K562 treated with DMSO at 1 percent for 4 hours (cell line): Measurements from ENCODE around the gene WDR11. TPM values are rescaled to one million over a fixed set of nuclear protein-coding genes. Genes with fewer than 3 reads are reported as not detected.

Experiments
- total RNA-seq: library from RNA; unstranded; fragments of 300-600 nt; gene quantifications from 2 replicates; pipeline ENCODE4 v1.2.3, GENCODE V29; 2022; ENCODE audit not compliant: insufficient read depth

Gene WDR11, protein sequence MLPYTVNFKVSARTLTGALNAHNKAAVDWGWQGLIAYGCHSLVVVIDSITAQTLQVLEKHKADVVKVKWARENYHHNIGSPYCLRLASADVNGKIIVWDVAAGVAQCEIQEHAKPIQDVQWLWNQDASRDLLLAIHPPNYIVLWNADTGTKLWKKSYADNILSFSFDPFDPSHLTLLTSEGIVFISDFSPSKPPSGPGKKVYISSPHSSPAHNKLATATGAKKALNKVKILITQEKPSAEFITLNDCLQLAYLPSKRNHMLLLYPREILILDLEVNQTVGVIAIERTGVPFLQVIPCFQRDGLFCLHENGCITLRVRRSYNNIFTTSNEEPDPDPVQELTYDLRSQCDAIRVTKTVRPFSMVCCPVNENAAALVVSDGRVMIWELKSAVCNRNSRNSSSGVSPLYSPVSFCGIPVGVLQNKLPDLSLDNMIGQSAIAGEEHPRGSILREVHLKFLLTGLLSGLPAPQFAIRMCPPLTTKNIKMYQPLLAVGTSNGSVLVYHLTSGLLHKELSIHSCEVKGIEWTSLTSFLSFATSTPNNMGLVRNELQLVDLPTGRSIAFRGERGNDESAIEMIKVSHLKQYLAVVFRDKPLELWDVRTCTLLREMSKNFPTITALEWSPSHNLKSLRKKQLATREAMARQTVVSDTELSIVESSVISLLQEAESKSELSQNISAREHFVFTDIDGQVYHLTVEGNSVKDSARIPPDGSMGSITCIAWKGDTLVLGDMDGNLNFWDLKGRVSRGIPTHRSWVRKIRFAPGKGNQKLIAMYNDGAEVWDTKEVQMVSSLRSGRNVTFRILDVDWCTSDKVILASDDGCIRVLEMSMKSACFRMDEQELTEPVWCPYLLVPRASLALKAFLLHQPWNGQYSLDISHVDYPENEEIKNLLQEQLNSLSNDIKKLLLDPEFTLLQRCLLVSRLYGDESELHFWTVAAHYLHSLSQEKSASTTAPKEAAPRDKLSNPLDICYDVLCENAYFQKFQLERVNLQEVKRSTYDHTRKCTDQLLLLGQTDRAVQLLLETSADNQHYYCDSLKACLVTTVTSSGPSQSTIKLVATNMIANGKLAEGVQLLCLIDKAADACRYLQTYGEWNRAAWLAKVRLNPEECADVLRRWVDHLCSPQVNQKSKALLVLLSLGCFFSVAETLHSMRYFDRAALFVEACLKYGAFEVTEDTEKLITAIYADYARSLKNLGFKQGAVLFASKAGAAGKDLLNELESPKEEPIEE
- 20.6 and 20.8 TPM in 2 replicates for total RNA-seq

GRCh38 chr10:120850911-120851865, at the start of gene WDR11:
WDR11 (plus strand) TSS chr10:120851362; CDS start chr10:120851421, 59 bp downstream.

